SH-SY5Y (cell line): ENCODE data around the gene POLR3E.

Experiments used
- GATA2 ChIP-seq: IDR thresholded peaks from 2 replicates; pipeline ENCODE4 v1.6.1; 2011; ENCODE audit warnings: mild to moderate bottlenecking, low read depth, low read length
- GATA3 ChIP-seq: IDR thresholded peaks from 2 replicates; pipeline ENCODE4 v1.6.1; 2011; ENCODE audit warnings: low read depth, mild to moderate bottlenecking, low read length, moderate library complexity

POLR3E gene

GRCh38 chr16:22302776-22303363 is 5.7 kb downstream of the POLR3E start:
- TF ChIP-seq GATA3: no peak
- no peak for TF ChIP-seq GATA2

GRCh38 chr16:22304411-22304810 is 7.2 kb downstream of the POLR3E start:
- TF ChIP-seq GATA3: no peak
- no peak for TF ChIP-seq GATA2

- TF ChIP-seq GATA3 (no peak), GATA2 (no peak)
Measured at GRCh38 chr16:22306788-22307187, 9.6 kb downstream of the POLR3E start.

- TF ChIP-seq GATA3: no peak
- TF ChIP-seq GATA2: no peak
Measured at GRCh38 chr16:22307838-22308237, 10.6 kb downstream of the POLR3E start.

GRCh38 chr16:22308824-22309520 is 11.8 kb downstream of the POLR3E start:
- TF ChIP-seq GATA3: no peak
- TF ChIP-seq GATA2: no peak

GRCh38 chr16:22311520-22311919 is 14.3 kb downstream of the POLR3E start:
- TF ChIP-seq GATA3: no peak
- TF ChIP-seq GATA2: no peak

- TF ChIP-seq GATA3 (no peak), GATA2 (no peak)
Measured at GRCh38 chr16:22312897-22313781, 15.9 kb downstream of the POLR3E start.

- TF ChIP-seq GATA2 (no peak), GATA3 (no peak)
Measured at GRCh38 chr16:22313876-22314470, 16.8 kb downstream of the POLR3E start.

- TF ChIP-seq GATA3 (no peak), GATA2 (no peak)
Measured at GRCh38 chr16:22314661-22315626, 17.7 kb downstream of the POLR3E start.

GRCh38 chr16:22315979-22316378 is 18.8 kb downstream of the POLR3E start:
- TF ChIP-seq GATA2 (no peak), GATA3 (no peak)

GRCh38 chr16:22316411-22316811 is 19.2 kb downstream of the POLR3E start:
- TF ChIP-seq GATA2: no peak
- TF ChIP-seq GATA3: no peak

- TF ChIP-seq GATA3 (no peak), GATA2 (no peak)
Measured at GRCh38 chr16:22317001-22317530, 19.9 kb downstream of the POLR3E start.

- TF ChIP-seq GATA3 (no peak), GATA2 (no peak)
Measured at GRCh38 chr16:22317625-22318024, 20.4 kb downstream of the POLR3E start.
